A549 (cell line): ENCODE measurements around the gene WSCD2. TPM values are rescaled to one million over a fixed set of nuclear protein-coding genes. Genes with fewer than 3 reads are reported as not detected.

Source experiments
- ATAC-seq, 2 experiments: fragments of 200-7000 bp in 1 of 2; fragments of >200 bp in 1 of 2; cut with Nextera tagmentation in 1 of 2; cut with Tn5 transposase in 1 of 2; 3 replicates each; pipeline versions ENCODE4 v1.8.0 to v1.9.1; 2018 to 2020; ENCODE audit warnings: mild to moderate bottlenecking in 1 of 2, moderate library complexity in 1 of 2
- CTCF ChIA-PET: fragments of 300-600 bp; sonication (Branson Sonifier 250); formaldehyde crosslinking; extraction: SDS; loops from one replicate; lab custom pipeline; 2021; ENCODE audit warnings: antibody characterized with exemption, inconsistent platforms; lab: Yijun Ruan, JAX
- POLR2A ChIA-PET: fragments of 350-600 bp; formaldehyde crosslinking; extraction: SDS; loops from one replicate; lab custom pipeline; 2021; ENCODE audit warnings: antibody characterized with exemption, inconsistent platforms; lab: Yijun Ruan, JAX
- DNase-seq, 2 experiments: peaks; one replicate each; pipeline versions ENCODE4 v3.0.0 to v3.0.0-alpha.2; 2011 to 2016; ENCODE audit warnings: low read depth in 1 of 2, low spot score in 1 of 2
- FAIRE-seq: peaks from 2 replicates; lab custom pipeline; 2011; peaks lifted over from hg19 to GRCh38; lab: Jason Lieb, UNC
- H3K27ac ChIP-seq, 2 experiments: fragments of >200 bp; sonication (Bioruptor Twin); formaldehyde crosslinking; 3 replicates each; pipeline ENCODE4 v1.5.1; 2016 to 2017
- H3K4me1 ChIP-seq: fragments of >200 bp; sonication (Bioruptor Twin); formaldehyde crosslinking; 3 replicates; pipeline ENCODE4 v1.6.1; 2016
- H3K4me2 ChIP-seq: fragments of >200 bp; sonication (Bioruptor Twin); formaldehyde crosslinking; 3 replicates; pipeline ENCODE4 v1.6.1; 2016
- H3K4me3 ChIP-seq: fragments of >200 bp; sonication (Bioruptor Twin); formaldehyde crosslinking; 3 replicates; pipeline ENCODE4 v1.5.1; 2016
- H3K9me3 ChIP-seq: fragments of >200 bp; sonication (Bioruptor Twin); formaldehyde crosslinking; 3 replicates; pipeline ENCODE4 v1.6.1; 2016
- CHD4 ChIP-seq: fragments of 200-600 bp; sonication (generic); IDR thresholded peaks from 2 replicates; pipeline ENCODE4 v1.6.1; 2016; ENCODE audit warnings: antibody characterized with exemption, mild to moderate bottlenecking, borderline replicate concordance
- EHF ChIP-seq: fragments of 250-450 bp; sonication (Bioruptor Pico); IDR thresholded peaks from 2 replicates; pipeline ENCODE4 v1.5.0; 2020; ENCODE audit warnings: mild to moderate bottlenecking
- FOSL2 ChIP-seq, 2 experiments: fragments of 450-650 bp in 1 of 2; fragments of >200 bp in 1 of 2; sonication (Bioruptor Twin) in 1 of 2; formaldehyde crosslinking; IDR thresholded peaks; 2 replicates each; pipeline versions ENCODE4 v1.5.0 to v1.6.1; 2016 to 2020; ENCODE audit warnings: mild to moderate bottlenecking in 1 of 2, moderate library complexity in 1 of 2
- GATA3 ChIP-seq: IDR thresholded peaks from 2 replicates; pipeline ENCODE4 v1.6.1; 2012; ENCODE audit warnings: borderline replicate concordance
- HEYL ChIP-seq: fragments of 250-450 bp; sonication (Bioruptor Pico); IDR thresholded peaks from 2 replicates; pipeline ENCODE4 v1.8.0; 2021; ENCODE audit warnings: mild to moderate bottlenecking, moderate library complexity
- HOXA7 ChIP-seq: fragments of 250-450 bp; sonication (Bioruptor Pico); IDR thresholded peaks from 2 replicates; pipeline ENCODE4 v1.5.0; 2020; ENCODE audit warnings: mild to moderate bottlenecking, moderate library complexity
- HOXB13 ChIP-seq: fragments of 250-450 bp; sonication (Bioruptor Pico); IDR thresholded peaks from 2 replicates; pipeline ENCODE4 v1.5.0; 2020; ENCODE audit warnings: low read depth, mild to moderate bottlenecking, moderate library complexity
- JUN ChIP-seq, 2 experiments: fragments of >200 bp; sonication (Bioruptor Twin); formaldehyde crosslinking; IDR thresholded peaks; 2 replicates in 1 of 2; 3 replicates in 1 of 2; pipeline ENCODE4 v1.6.1; 2016 to 2017
- MAZ ChIP-seq: fragments of 150-350 bp; IDR thresholded peaks from 2 replicates; pipeline ENCODE4 v1.6.1; 2014; ENCODE audit warnings: antibody characterized with exemption, low read depth, low read length, borderline replicate concordance
- PHF8 ChIP-seq: fragments of 200-600 bp; sonication (generic); IDR thresholded peaks from 2 replicates; pipeline ENCODE4 v1.6.1; 2016; ENCODE audit warnings: low read depth, mild to moderate bottlenecking, antibody characterized with exemption, moderate library complexity, borderline replicate concordance
- POLR2AphosphoS2 ChIP-seq: conservative IDR thresholded peaks from 2 replicates; pipeline ENCODE4 v1.6.1; 2012; ENCODE audit warnings: low read length, improper control_type of control experiment, inconsistent platforms
- RFX5 ChIP-seq: fragments of 450-650 bp; IDR thresholded peaks from 2 replicates; pipeline ENCODE4 v1.7.1; 2014; ENCODE audit warnings: antibody characterized with exemption, mild to moderate bottlenecking, moderate library complexity
- TFCP2L1 ChIP-seq: fragments of 250-450 bp; sonication (Bioruptor Pico); IDR thresholded peaks from 2 replicates; pipeline ENCODE4 v1.5.0; 2021; ENCODE audit warnings: mild to moderate bottlenecking
- TP53 ChIP-seq: fragments of 250-450 bp; sonication (Bioruptor Pico); IDR thresholded peaks from 2 replicates; pipeline ENCODE4 v1.5.0; 2021; ENCODE audit warnings: mild to moderate bottlenecking, moderate library complexity
- WGBS: methylation state at CpG from one replicate; pipeline ENCODE4 v1.1.6; 2017; ENCODE audit errors: missing lambda C conversion rate; 5-methylcytosine and 5-hydroxymethylcytosine counted together
- polyA plus RNA-seq, 4 experiments: library from polyadenylated mRNA; depleted of rRNA in 3 of 4; stranded (reverse); fragments of >200 nt; fragmentation: RNase III in 1 of 4; extraction: RNeasy Plus Mini Kit Qiagen cat#74134 plus additional on column Dnase treatment in 1 of 4; gene quantifications; 2 replicates in 3 of 4; 3 replicates in 1 of 4; pipeline ENCODE4 v1.2.3, GENCODE V29; 2011 to 2017
- TF ChIP-seq, protein P1 (sequence below): fragments of >200 bp; sonication (Bioruptor Twin); formaldehyde crosslinking; IDR thresholded peaks from 2 replicates; pipeline ENCODE4 v1.6.1; 2016
- TF ChIP-seq, protein P2 (sequence below): fragments of 200-600 bp; sonication (generic); IDR thresholded peaks from 2 replicates; pipeline ENCODE4 v1.6.1; 2016; ENCODE audit warnings: antibody characterized with exemption, mild to moderate bottlenecking, moderate library complexity
- TF ChIP-seq, protein P3 (sequence below): IDR thresholded peaks from 2 replicates; pipeline ENCODE4 v1.6.1; 2012
- TF ChIP-seq, protein P4 (sequence below): fragments of 250-450 bp; sonication (Bioruptor Pico); IDR thresholded peaks from 2 replicates; pipeline ENCODE4 v1.5.0; 2021; ENCODE audit warnings: mild to moderate bottlenecking, moderate library complexity, borderline replicate concordance

Gene WSCD2
- polyA plus RNA-seq, 2 of the 4 experiments (the other 2 are of a cell fraction), result not detected

DNA sequence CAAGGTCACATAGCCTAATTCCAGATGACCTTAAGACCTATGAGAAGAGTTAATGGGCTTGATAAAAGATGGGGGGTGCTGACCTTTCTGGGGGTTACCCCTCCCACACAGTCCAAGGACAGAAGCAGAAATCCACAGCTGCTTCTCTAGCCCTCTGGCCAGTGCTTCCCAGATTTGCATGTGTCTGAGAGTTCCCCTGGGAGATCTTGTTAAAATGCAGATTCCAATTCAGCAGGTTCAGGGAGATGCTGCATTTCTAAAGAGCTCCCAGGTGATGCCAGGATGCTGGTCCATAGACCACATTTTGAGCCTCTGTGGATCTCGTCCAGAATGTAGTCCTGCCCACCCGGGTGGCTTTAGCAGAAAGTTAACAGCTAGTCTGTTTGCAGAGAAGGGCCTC lies 82.1 kb downstream of the WSCD2 start:
- WGBS, result 0% methylated on average over 2 of the region's 2 CpGs
- no peak overlapping the region for H3K4me2 ChIP-seq
- H3K9me3 ChIP-seq, result no peaks in the 10 kb centered on the region
- ChIA-PET CTCF (no interaction called here), POLR2A (no interaction called here)
- no peak for DNase-seq
- FAIRE-seq, result no peak
- no peak overlapping the region for H3K4me3 ChIP-seq
- ATAC-seq, result no peak
- no peak overlapping the region for H3K27ac ChIP-seq
- TF ChIP-seq POLR2AphosphoS2, result no peak
- TF ChIP-seq HOXA7 (CRISPR knock-in tag), result no peak
- no peak for TF ChIP-seq CHD4
- TF ChIP-seq EHF, result no peak
- TF ChIP-seq, protein P1, sequence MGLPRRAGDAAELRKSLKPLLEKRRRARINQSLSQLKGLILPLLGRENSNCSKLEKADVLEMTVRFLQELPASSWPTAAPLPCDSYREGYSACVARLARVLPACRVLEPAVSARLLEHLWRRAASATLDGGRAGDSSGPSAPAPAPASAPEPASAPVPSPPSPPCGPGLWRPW, result no peak
- no peak for TF ChIP-seq TFCP2L1 (CRISPR knock-in tag)
- TF ChIP-seq TP53 (CRISPR knock-in tag), result no peak
- TF ChIP-seq PHF8, result no peak
- no peak for TF ChIP-seq RFX5
- no peak for TF ChIP-seq FOSL2 (IDR thresholded peaks at IDR 0.05)
- no peak for TF ChIP-seq FOSL2 (CRISPR knock-in tag; IDR thresholded peaks at IDR 0.05)
- no peak for TF ChIP-seq MAZ
- TF ChIP-seq HEYL (CRISPR knock-in tag), result no peak
- H3K4me1 ChIP-seq, result no peaks in the 10 kb centered on the region

DNA sequence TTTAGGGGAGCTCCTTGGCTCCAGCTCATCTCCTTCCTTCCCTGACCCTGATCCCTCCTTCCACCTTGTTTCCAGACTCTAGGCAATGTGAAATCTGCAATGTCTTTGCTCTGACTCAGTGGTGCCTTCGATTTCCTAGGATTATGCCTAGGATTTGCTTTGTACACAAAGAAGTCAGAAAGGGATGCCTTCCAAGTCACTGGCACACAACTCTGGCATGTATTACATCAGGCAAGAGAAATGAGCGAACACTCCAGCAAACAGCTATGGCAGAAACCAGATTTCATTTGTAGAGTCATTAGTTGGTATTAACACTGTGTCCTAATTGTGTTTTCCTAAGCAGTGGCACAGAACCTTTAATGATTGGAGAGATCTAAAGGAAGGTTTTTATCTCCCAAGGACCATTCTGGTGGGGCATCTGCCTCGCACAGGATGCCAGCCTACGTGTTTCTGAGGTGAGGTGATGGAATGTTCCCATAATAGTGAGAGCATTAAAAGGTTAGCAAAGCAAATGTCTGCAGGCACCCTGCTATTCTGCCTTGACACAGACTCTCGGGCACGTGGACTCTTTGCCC lies 84.9 kb downstream of the WSCD2 start:
- ChIA-PET CTCF (interaction anchor here (0.9 to 1.2 kb wide), 2 partner anchors 20 to 182 kb away, joined by 3 read pairs; no protein-coding TSS in a partner anchor), POLR2A (no interaction called here)
- ATAC-seq (no peak), FAIRE-seq (no peak), DNase-seq (no peak)
- no peaks in the 10 kb centered on the region for H3K4me1 ChIP-seq
- WGBS, result 2% methylated on average over 6 of the region's 6 CpGs
- no peak overlapping the region for H3K4me2 ChIP-seq
- TF ChIP-seq, protein P2, sequence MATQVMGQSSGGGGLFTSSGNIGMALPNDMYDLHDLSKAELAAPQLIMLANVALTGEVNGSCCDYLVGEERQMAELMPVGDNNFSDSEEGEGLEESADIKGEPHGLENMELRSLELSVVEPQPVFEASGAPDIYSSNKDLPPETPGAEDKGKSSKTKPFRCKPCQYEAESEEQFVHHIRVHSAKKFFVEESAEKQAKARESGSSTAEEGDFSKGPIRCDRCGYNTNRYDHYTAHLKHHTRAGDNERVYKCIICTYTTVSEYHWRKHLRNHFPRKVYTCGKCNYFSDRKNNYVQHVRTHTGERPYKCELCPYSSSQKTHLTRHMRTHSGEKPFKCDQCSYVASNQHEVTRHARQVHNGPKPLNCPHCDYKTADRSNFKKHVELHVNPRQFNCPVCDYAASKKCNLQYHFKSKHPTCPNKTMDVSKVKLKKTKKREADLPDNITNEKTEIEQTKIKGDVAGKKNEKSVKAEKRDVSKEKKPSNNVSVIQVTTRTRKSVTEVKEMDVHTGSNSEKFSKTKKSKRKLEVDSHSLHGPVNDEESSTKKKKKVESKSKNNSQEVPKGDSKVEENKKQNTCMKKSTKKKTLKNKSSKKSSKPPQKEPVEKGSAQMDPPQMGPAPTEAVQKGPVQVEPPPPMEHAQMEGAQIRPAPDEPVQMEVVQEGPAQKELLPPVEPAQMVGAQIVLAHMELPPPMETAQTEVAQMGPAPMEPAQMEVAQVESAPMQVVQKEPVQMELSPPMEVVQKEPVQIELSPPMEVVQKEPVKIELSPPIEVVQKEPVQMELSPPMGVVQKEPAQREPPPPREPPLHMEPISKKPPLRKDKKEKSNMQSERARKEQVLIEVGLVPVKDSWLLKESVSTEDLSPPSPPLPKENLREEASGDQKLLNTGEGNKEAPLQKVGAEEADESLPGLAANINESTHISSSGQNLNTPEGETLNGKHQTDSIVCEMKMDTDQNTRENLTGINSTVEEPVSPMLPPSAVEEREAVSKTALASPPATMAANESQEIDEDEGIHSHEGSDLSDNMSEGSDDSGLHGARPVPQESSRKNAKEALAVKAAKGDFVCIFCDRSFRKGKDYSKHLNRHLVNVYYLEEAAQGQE, result no peak
- TF ChIP-seq HOXB13 (no peak), JUN (IDR thresholded peaks at IDR 0.05) (no peak), GATA3 (no peak), TP53 (CRISPR knock-in tag) (no peak)
- TF ChIP-seq, protein P3, sequence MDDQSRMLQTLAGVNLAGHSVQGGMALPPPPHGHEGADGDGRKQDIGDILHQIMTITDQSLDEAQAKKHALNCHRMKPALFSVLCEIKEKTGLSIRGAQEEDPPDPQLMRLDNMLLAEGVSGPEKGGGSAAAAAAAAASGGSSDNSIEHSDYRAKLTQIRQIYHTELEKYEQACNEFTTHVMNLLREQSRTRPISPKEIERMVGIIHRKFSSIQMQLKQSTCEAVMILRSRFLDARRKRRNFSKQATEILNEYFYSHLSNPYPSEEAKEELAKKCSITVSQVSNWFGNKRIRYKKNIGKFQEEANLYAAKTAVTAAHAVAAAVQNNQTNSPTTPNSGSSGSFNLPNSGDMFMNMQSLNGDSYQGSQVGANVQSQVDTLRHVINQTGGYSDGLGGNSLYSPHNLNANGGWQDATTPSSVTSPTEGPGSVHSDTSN, result no peak
- TF ChIP-seq, protein P4, sequence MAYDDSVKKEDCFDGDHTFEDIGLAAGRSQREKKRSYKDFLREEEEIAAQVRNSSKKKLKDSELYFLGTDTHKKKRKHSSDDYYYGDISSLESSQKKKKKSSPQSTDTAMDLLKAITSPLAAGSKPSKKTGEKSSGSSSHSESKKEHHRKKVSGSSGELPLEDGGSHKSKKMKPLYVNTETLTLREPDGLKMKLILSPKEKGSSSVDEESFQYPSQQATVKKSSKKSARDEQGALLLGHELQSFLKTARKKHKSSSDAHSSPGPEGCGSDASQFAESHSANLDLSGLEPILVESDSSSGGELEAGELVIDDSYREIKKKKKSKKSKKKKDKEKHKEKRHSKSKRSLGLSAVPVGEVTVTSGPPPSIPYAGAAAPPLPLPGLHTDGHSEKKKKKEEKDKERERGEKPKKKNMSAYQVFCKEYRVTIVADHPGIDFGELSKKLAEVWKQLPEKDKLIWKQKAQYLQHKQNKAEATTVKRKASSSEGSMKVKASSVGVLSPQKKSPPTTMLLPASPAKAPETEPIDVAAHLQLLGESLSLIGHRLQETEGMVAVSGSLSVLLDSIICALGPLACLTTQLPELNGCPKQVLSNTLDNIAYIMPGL, result no peak
- no peaks in the 10 kb centered on the region for H3K9me3 ChIP-seq
- H3K4me3 ChIP-seq, result no peak overlapping the region
- H3K27ac ChIP-seq, result no peak overlapping the region
